ENCODE results near the gene TCHHL1.
A peak's percentile ranks its signal among the peaks of the same experiment; 100 is the strongest.

TCHHL1 gene

GRCh38 chr1:152042030-152042429, 46.8 kb downstream of the TCHHL1 start:
- no peak overlapping the region for H3K4me3 ChIP-seq (ENCODE audit: control insufficient read depth, low read depth, low read length)
- no peak for DNase-seq (ENCODE audit: low read depth)
- no peak for TF ChIP-seq CTCF (conservative IDR thresholded peaks at IDR 0.05; ENCODE audit: control insufficient read depth, insufficient read depth, low read depth, low read length)

GRCh38 chr1:152039886-152040285, 49.0 kb downstream of the TCHHL1 start:
- TF ChIP-seq CTCF (conservative IDR thresholded peaks at IDR 0.05; ENCODE audit: control insufficient read depth, insufficient read depth, low read depth, low read length), result no peak
- no peak overlapping the region for H3K4me3 ChIP-seq (ENCODE audit: control insufficient read depth, low read depth, low read length)
- DNase-seq (ENCODE audit: low read depth), result no peak

- no peak for DNase-seq (ENCODE audit: low read depth)
- H3K4me3 ChIP-seq (ENCODE audit: control insufficient read depth, low read depth, low read length), result no peak overlapping the region
- TF ChIP-seq CTCF (conservative IDR thresholded peaks at IDR 0.05; ENCODE audit: control insufficient read depth, insufficient read depth, low read depth, low read length), result no peak
These were observed 49.4 kb downstream of the TCHHL1 start for GRCh38 chr1:152039461-152039860.

GRCh38 chr1:152038871-152039270, 50.0 kb downstream of the TCHHL1 start:
- no peak for DNase-seq (ENCODE audit: low read depth)
- TF ChIP-seq CTCF (conservative IDR thresholded peaks at IDR 0.05; ENCODE audit: control insufficient read depth, insufficient read depth, low read depth, low read length), result no peak
- no peak overlapping the region for H3K4me3 ChIP-seq (ENCODE audit: control insufficient read depth, low read depth, low read length)

GRCh38 chr1:152036267-152037216, 52.3 kb downstream of the TCHHL1 start, which contains the start of gene S100A11:
TSS of gene S100A11 (minus strand) at chr1:152037004. CDS start at chr1:152036915, 89 bp downstream.
- peak within 1 kb of the TSS; percentile 97 for H3K4me3 ChIP-seq (ENCODE audit: control insufficient read depth, low read depth, low read length)
- no peak for TF ChIP-seq CTCF (conservative IDR thresholded peaks at IDR 0.05; ENCODE audit: control insufficient read depth, insufficient read depth, low read depth, low read length)
- DNase-seq (ENCODE audit: low read depth), result peak; percentile 82

- H3K4me3 ChIP-seq (ENCODE audit: control insufficient read depth, low read depth, low read length), result peak overlapping the region; percentile 97
- TF ChIP-seq CTCF (conservative IDR thresholded peaks at IDR 0.05; ENCODE audit: control insufficient read depth, insufficient read depth, low read depth, low read length), result no peak
- no peak for DNase-seq (ENCODE audit: low read depth)
These were observed 53.2 kb downstream of the TCHHL1 start for GRCh38 chr1:152035539-152036266.

Measured in fibroblast of mammary gland (primary cell).